Neural progenitor cell (in vitro differentiated cells): ENCODE measurements around the gene H6PD.

Experiments
- EZH2 ChIP-seq: fragments of 200-600 bp; sonication (generic); IDR thresholded peaks from 2 replicates; pipeline ENCODE4 v1.6.1; 2017; ENCODE audit warnings: antibody characterized with exemption, mild to moderate bottlenecking, moderate library complexity
- TF ChIP-seq, protein P1 (sequence below): fragments of 200-600 bp; sonication (generic); IDR thresholded peaks from 2 replicates; pipeline ENCODE4 v1.5.1; 2017; ENCODE audit warnings: antibody characterized with exemption, mild to moderate bottlenecking

DNA sequence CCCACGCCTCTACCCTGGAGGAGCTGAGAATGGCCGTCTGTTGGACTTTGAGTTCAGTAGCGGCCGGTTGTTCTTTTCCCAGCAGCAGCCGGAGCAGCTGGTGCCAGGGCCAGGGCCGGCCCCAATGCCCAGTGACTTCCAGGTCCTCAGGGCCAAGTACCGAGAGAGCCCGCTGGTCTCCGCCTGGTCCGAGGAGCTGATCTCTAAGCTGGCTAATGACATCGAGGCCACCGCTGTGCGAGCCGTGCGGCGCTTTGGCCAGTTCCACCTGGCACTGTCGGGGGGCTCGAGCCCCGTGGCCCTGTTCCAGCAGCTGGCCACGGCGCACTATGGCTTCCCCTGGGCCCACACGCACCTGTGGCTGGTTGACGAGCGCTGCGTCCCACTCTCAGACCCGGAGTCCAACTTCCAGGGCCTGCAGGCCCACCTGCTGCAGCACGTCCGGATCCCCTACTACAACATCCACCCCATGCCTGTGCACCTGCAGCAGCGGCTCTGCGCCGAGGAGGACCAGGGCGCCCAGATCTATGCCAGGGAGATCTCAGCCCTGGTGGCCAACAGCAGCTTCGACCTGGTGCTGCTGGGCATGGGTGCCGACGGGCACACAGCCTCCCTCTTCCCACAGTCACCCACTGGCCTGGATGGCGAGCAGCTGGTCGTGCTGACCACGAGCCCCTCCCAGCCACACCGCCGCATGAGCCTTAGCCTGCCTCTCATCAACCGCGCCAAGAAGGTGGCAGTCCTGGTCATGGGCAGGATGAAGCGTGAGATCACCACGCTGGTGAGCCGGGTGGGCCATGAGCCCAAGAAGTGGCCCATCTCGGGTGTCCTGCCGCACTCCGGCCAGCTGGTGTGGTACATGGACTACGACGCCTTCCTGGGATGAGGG is 29.7 kb downstream of the H6PD start:
- no peak for TF ChIP-seq EZH2
- TF ChIP-seq, protein P1, sequence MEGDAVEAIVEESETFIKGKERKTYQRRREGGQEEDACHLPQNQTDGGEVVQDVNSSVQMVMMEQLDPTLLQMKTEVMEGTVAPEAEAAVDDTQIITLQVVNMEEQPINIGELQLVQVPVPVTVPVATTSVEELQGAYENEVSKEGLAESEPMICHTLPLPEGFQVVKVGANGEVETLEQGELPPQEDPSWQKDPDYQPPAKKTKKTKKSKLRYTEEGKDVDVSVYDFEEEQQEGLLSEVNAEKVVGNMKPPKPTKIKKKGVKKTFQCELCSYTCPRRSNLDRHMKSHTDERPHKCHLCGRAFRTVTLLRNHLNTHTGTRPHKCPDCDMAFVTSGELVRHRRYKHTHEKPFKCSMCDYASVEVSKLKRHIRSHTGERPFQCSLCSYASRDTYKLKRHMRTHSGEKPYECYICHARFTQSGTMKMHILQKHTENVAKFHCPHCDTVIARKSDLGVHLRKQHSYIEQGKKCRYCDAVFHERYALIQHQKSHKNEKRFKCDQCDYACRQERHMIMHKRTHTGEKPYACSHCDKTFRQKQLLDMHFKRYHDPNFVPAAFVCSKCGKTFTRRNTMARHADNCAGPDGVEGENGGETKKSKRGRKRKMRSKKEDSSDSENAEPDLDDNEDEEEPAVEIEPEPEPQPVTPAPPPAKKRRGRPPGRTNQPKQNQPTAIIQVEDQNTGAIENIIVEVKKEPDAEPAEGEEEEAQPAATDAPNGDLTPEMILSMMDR = no peak
